ENCODE measurements around the gene PTPRK.
A peak's percentile ranks its signal among the peaks of the same experiment; 100 is the strongest.
"Not testable (repeated sequence)": the region's sequence is repeated elsewhere in the genome, so short reads cannot be mapped to it uniquely, and the experiment has no call there.

The PTPRK gene

GRCh38 chr6:127978185-127978584, 542.2 kb downstream of the PTPRK start:
- not testable (repeated sequence) for DNase-seq

GRCh38 chr6:127976796-127977195, 543.6 kb downstream of the PTPRK start:
- no peak for DNase-seq

DNA sequence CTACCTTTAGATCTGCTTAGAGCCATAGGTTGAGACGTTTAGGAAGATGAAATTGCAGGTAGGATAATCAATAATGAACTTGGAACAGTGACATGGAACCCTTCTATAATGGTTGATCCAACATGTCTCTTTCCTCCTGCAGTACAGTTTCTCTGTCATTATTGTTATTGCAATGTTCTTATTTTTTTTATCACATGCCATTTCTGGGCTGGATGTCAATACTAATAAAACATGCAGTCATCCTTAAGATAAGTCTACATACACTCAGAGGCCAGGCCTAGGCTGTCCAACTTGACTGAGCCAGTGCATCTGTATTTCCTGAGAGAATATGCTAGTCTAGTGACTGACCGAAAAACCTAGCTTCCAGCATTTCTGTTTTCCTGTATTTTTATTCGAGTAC, 544.3 kb downstream of the PTPRK start:
- DNase-seq, result no peak

- peak; percentile 40 for DNase-seq
Observed at GRCh38 chr6:127972815-127973214, 547.6 kb downstream of the PTPRK start.

GRCh38 chr6:127971945-127972391, 548.4 kb downstream of the PTPRK start:
- peak; percentile 9 for DNase-seq

DNA sequence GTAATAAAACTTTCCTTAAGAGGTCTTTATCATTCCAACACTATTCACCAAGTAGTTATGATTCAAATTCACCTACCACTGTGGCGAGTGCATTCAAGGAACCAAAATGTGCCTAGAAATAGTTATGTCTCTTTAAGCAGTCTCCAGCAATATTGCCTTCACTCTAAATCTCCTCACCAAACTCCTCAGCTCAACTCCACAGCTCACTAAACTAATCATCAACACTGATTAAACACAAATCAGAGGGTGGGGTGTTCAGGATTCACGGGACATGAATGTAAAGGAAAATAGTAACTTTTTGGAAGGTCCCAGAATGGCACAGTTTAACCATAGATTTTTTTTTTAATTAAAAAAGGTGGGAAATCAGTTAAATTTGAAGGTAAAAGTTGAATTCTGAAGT, 549.0 kb downstream of the PTPRK start:
- no peak for DNase-seq

DNA sequence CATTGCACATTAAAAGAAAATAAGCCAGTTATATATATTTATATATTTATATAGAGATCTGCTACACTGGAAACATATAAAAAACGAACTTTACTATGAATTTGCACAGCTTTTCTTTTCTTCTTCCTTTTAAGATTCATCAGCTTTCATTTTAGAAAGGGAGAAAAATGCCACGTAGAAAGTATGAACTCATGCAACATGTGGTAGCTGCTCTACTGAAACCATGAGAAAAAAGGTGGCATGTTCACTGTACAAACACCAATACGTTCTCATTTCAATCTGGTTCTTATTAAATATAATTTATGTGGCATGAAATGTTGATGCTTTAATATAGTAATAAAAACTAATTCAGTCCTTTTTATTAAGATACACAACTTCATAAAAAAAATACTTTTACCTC, 550.7 kb downstream of the PTPRK start:
- DNase-seq, result no peak

DNA sequence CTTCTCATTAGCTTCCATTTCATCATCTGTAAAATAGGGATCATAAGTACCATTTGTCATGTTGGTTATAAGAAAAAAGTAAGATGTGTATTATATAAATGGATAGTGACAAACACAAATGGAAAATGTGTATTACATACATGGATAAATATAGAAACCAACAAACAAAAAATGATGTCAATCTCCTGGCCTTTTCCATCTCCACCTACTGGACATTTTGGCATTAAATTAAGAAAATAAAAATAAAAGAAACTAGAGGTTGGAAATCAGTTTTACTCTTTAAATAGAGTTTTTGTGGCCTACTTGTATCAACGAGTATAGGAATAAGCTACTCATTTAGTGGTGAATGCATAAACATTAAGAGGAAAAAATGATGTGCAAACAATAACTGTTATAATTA, 552.0 kb downstream of the PTPRK start:
- no peak for DNase-seq

- DNase-seq, result no peak
Observed at GRCh38 chr6:127967708-127968107, 552.7 kb downstream of the PTPRK start.

GRCh38 chr6:127966616-127967015, 553.8 kb downstream of the PTPRK start:
- no peak for DNase-seq

DNA sequence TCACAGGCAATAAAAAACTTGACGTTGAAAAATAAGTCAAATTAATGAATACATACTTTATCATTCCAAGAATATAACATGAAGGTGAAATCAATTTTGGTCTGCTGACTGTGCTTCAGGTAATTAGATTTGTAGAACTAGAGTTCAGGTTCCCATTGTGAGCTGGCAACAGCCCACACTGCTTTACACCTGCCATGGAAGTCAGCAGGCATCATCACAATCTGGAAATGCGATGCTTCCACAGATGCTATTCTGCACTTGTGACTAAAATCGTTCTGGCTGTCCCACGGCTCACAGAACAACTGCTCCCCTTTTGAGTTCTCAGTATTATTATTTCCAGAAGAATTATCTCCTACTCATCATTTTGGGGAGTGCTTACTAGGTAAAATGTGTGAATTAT, 556.9 kb downstream of the PTPRK start:
- no peak for DNase-seq

DNA sequence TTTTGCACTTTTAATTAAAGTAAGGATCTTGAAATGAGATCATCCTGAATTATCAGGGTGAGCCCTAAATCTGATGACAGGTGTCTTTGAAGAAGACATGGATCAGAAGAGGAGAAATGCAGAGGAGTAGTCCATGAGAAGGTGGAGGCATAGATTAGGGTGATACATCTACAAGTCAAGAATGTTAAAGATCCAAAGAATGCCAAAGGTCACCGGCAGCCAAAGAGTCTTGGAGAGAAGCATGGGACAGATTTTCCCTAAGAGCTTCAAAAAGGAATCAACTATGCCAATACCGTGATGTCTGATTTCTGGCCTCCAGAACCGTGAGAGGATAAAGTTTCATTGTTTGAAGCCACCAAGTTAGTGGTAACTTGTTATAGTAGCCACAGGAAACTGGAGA, 560.5 kb downstream of the PTPRK start:
- DNase-seq, result no peak

- DNase-seq, result no peak
Observed at GRCh38 chr6:127956956-127957355, 563.4 kb downstream of the PTPRK start.

DNA sequence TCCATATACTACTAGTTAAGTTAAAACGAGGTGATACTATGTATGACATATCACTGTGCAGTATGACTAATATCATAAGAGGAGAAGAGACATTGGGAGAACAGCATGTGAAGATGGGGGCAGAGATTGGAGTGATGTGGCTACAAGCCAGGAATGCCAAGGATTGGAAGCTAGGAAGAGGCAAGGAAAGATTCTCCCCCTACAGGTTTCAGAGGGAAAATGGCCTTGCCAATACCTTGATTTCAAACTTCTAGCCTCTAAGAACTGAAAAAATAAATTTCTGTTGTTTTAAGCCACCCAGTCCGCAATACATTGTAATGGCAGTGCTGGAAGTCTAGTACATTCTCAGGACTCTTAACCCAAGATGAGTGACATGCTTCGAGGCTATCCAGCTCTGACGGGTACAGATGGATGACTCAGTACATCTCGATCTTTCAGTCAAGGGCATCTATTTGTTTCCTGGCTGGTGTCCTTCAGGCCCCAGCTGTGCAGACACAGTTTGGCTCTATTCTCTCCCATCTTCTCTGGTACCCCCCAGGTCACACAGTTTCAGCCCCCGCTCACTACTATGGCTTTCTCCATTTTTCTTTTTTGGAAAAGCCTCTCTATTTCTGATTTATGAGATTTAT, 564.0 kb downstream of the PTPRK start:
- DNase-seq, result no peak

DNA sequence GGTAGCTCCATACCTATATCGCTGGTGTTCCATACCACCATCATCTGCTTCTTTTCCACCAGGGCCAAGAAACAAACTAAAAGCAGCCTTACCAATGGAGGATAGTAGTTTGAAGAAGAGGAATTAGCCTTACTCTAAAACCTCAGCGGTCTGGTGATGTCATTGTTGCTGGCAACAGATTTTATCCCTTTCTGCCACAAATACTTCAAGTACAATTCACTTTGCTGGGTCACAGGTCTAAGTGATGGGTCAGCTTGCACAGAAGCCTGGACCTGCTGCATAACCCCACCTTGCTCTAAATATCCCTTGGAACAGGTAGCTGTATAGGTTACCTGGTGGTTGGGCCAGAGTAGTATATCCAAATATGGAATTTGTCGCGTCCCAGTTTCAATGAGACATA, 566.3 kb downstream of the PTPRK start:
- no peak for DNase-seq

DNA sequence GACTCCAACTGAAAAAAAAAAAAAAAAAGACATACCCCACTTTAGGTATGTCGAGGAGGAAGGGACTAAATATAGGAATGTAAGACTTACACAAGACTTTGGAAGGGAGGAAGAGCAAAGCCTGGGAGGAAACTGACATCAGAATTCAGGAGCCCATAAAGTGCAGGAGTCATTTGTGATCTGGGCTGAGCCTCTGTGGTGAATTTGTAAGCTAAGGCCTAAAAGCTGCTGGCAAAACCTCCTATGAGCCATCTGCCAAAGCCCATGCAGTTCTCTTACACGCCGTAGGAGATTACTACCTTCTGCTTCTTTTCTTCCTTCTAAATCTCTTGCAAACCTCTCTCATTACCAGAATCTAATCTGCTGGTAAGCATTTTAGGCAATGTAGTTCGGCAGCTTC, 567.6 kb downstream of the PTPRK start:
- no peak for DNase-seq

DNA sequence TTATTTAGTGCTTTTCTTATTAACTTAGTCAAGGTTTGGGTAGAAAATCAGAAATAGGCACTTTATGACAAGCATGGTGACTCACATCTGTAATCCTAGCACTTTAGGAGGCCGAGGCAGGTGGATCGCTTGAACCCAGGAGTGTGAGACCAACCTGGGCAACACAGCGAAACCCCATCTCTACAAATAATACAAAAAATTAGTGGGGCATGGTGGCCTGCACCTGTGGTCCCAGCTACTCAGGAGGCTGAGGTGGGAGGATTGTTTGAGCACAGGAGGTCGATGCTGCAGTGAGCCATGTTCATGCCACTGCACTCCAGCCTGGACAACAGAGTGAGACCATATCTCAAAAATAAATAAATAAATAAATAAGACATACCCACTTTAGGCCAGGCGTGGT, 568.2 kb downstream of the PTPRK start:
- DNase-seq, result no peak

DNA sequence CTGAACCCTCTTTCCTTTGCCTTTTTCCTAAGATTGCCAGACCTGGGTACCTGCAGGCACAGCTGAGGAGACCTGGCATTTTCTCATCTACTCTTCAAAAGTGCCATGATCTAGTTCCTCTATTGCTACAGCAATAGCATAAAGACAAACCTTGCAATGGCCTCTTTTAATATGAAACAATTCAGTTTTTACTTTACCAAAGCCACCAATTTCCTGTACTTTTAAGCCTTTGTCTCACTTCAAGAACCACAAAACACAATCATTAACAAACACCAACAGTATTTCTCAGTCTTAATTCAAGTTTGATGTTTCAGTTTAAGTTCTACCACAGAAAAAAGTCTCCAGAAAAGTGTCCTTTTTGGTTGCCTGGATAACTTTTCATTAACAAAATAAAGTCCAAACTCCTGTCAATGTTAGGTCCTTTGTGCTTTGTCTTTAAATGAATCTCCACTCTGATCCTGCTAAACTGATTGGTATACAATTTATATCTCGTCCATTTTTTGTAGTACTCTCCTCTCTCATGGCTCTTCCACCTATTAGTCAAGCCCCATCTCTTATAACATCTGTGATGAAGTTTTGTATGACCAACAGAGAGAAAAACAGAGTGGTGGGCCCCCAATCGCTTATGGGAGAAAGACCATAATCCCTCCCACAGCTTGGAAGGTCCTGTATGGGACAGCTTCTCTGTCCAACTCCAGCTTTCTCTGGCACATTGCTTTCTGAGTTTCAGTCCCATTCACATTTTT, 569.1 kb downstream of the PTPRK start:
- no peak for DNase-seq

- DNase-seq, result no peak
Observed at GRCh38 chr6:127950566-127951145, 569.7 kb downstream of the PTPRK start.

- no peak for DNase-seq
Observed at GRCh38 chr6:127949251-127949650, 571.1 kb downstream of the PTPRK start.

- no peak for DNase-seq
Observed at GRCh38 chr6:127946388-127946787, 574.0 kb downstream of the PTPRK start.

- no peak for DNase-seq
Observed at GRCh38 chr6:127945434-127946097, 574.8 kb downstream of the PTPRK start.

DNA sequence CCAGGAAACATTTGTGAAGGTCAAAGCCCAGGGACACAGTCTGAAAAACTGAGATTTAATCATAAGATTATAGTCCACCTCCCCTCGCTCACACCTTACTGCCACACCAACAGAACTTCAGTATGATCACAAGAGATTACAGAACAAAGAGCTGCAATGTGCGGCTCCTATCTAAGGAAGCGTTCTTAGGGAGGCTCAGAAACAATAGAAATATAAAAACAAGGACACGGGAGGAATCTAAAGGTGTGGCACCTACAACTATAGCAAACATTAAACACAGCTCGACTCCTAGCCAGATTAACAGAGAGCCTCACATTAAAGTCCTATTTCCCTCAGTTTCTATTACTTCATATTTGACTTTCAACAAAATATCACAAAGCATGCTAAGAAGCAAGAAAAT, 579.2 kb downstream of the PTPRK start:
- no peak for DNase-seq
